Tibial nerve (tissue), 4 donors: ENCODE measurements around the gene FCN1. TPM values are rescaled to one million over a fixed set of nuclear protein-coding genes. Genes with fewer than 3 reads are reported as not detected.
A peak's percentile ranks its signal among the peaks of the same experiment; 100 is the strongest.

Experiments used
- DNase-seq, 2 donors: peaks; one replicate each; pipeline ENCODE4 v3.0.0-alpha.2; 2019; ENCODE audit warnings: low spot score in 2 of 2
- H3K27ac ChIP-seq, 4 donors: fragments of 200-600 bp; sonication (generic) in 3 of 4; one replicate each; pipeline ENCODE4 v1.5.1; 2017 to 2019; ENCODE audit warnings: mild to moderate bottlenecking in 1 of 4
- H3K27me3 ChIP-seq, 2 donors: fragments of 200-600 bp; sonication (generic) in 1 of 2; one replicate each; pipeline versions ENCODE4 v1.5.1 to v1.6.0; 2017 to 2019
- H3K36me3 ChIP-seq, 3 donors: fragments of 200-600 bp; sonication (generic); one replicate each; pipeline ENCODE4 v1.5.1; 2018 to 2019
- H3K4me1 ChIP-seq, 4 donors: fragments of 200-600 bp; sonication (generic) in 3 of 4; one replicate each; pipeline ENCODE4 v1.5.1; 2017 to 2019
- H3K4me3 ChIP-seq, 4 donors: fragments of 200-600 bp; sonication (generic) in 3 of 4; one replicate each; pipeline ENCODE4 v1.5.1; 2017 to 2019; ENCODE audit warnings: mild to moderate bottlenecking in 1 of 4, moderate library complexity in 1 of 4
- H3K9me3 ChIP-seq, 4 donors: fragments of 200-600 bp; sonication (generic) in 3 of 4; one replicate each; pipeline ENCODE4 v1.5.1; 2017 to 2019
- CTCF ChIP-seq, 5 experiments: fragments of 200-600 bp in 3 of 5; fragments of 450-650 bp in 2 of 5; sonication (generic) in 3 of 5; IDR thresholded peaks; one replicate each; pipeline ENCODE4 v1.5.1; 2016 to 2019; ENCODE audit warnings: antibody characterized with exemption in 5 of 5, mild to moderate bottlenecking in 3 of 5, moderate library complexity in 2 of 5
- EP300 ChIP-seq, 2 donors: sonication (generic); formaldehyde crosslinking; IDR thresholded peaks; one replicate each; pipeline ENCODE4 v1.6.1; 2017; ENCODE audit warnings: antibody characterized with exemption in 2 of 2, mild to moderate bottlenecking in 1 of 2
- POLR2A ChIP-seq, 2 donors: fragments of 450-650 bp; IDR thresholded peaks; one replicate each; pipeline ENCODE4 v1.6.1; 2017; ENCODE audit warnings: antibody characterized with exemption in 2 of 2, mild to moderate bottlenecking in 2 of 2, moderate library complexity in 2 of 2
- WGBS, 2 donors: methylation state at CpG; one replicate each; pipeline ENCODE4 v1.1.5; 2018; 5-methylcytosine and 5-hydroxymethylcytosine counted together
- total RNA-seq, 4 donors: library from RNA; depleted of rRNA; stranded (reverse); fragments of >200 nt; gene quantifications; one replicate each; pipeline ENCODE4 v1.1.0, GENCODE V29; 2016

FCN1 gene
- total RNA-seq, 4 donors from 2014 or later, result under 0.01 to 2.9 (median 0.96) TPM

- no peaks in the 10 kb centered on the region for H3K9me3 ChIP-seq
Measured at GRCh38 chr9:134929193-134930158, 11.8 kb upstream of the FCN1 start.

GRCh38 chr9:134928436-134929192, 10.9 kb upstream of the FCN1 start:
- no peak overlapping the region for H3K4me3 ChIP-seq
- H3K4me1 ChIP-seq, result peaks cover 0 to 7% (median 0%) of the 10 kb centered on the region in 4 donors
- no peak overlapping the region for H3K27ac ChIP-seq
- no peaks in the 10 kb centered on the region for H3K9me3 ChIP-seq
- 67 to 69% methylated on average over 14 to 15 of the region's 15 CpGs for WGBS, 2 donors
- no peaks in the 10 kb centered on the region for H3K36me3 ChIP-seq
- no peak for DNase-seq
- peaks cover 0 to 12% of the 10 kb centered on the region in 2 donors for H3K27me3 ChIP-seq
- no peak for TF ChIP-seq POLR2A (IDR thresholded peaks at IDR 0.05)
- no peak for TF ChIP-seq CTCF (IDR thresholded peaks at IDR 0.05)
- TF ChIP-seq EP300 (IDR thresholded peaks at IDR 0.05), result no peak

More at GRCh38 chr9:134929193-134930158, 11.8 kb upstream of the FCN1 start:
- peak in 1 of 2 donors; percentile 28 for DNase-seq
- TF ChIP-seq POLR2A (IDR thresholded peaks at IDR 0.05), result no peak
- peak in 1 of 2 donors; percentile 68 for TF ChIP-seq EP300 (IDR thresholded peaks at IDR 0.05)
- WGBS, 2 donors, result 71 to 72% methylated on average over 12 to 13 of the region's 13 CpGs
- no peaks in the 10 kb centered on the region for H3K36me3 ChIP-seq
- peaks cover 0 to 20% of the 10 kb centered on the region in 2 donors for H3K27me3 ChIP-seq
- H3K27ac ChIP-seq, result no peak overlapping the region
- peaks cover 0 to 7% (median 0%) of the 10 kb centered on the region in 4 donors for H3K4me1 ChIP-seq
- no peak overlapping the region for H3K4me3 ChIP-seq

GRCh38 chr9:134925011-134925511, 7.3 kb upstream of the FCN1 start:
- no peak overlapping the region for H3K4me3 ChIP-seq
- no peak for TF ChIP-seq POLR2A (IDR thresholded peaks at IDR 0.05)
- no peak for TF ChIP-seq EP300 (IDR thresholded peaks at IDR 0.05)
- no peak for TF ChIP-seq CTCF (IDR thresholded peaks at IDR 0.05)
- no peaks in the 10 kb centered on the region for H3K36me3 ChIP-seq
- WGBS, 2 donors, result 83 to 88% methylated on average over 7 of the region's 7 CpGs
- no peaks in the 10 kb centered on the region for H3K27me3 ChIP-seq
- peaks cover 0 to 7% (median 0%) of the 10 kb centered on the region in 4 donors for H3K4me1 ChIP-seq
- peaks cover 0 to 6% (median under 1%) of the 10 kb centered on the region in 4 donors for H3K9me3 ChIP-seq
- DNase-seq, result no peak
- no peak overlapping the region for H3K27ac ChIP-seq

GRCh38 chr9:134923466-134923865, 5.8 kb upstream of the FCN1 start:
- Histone ChIP-seq H3K4me3 (no peak overlapping the region), H3K27ac (no peak overlapping the region), H3K27me3 (no peaks in the 10 kb centered on the region), H3K9me3 (peaks cover 0 to 22% (median 5%) of the 10 kb centered on the region in 4 donors), H3K36me3 (no peaks in the 10 kb centered on the region), H3K4me1 (peaks cover 0 to under 1% (median 0%) of the 10 kb centered on the region in 4 donors)
- TF ChIP-seq POLR2A (IDR thresholded peaks at IDR 0.05) (no peak), CTCF (IDR thresholded peaks at IDR 0.05) (no peak), EP300 (IDR thresholded peaks at IDR 0.05) (no peak)
- 85 to 97% methylated on average over 3 to 7 of the region's 7 CpGs for WGBS, 2 donors
- DNase-seq, result peak in 1 of 2 donors; percentile 1

GRCh38 chr9:134922932-134923240, 5.2 kb upstream of the FCN1 start:
- TF ChIP-seq CTCF (IDR thresholded peaks at IDR 0.05) (no peak), POLR2A (IDR thresholded peaks at IDR 0.05) (no peak), EP300 (IDR thresholded peaks at IDR 0.05) (no peak)
- Histone ChIP-seq H3K27ac (no peak overlapping the region), H3K4me3 (no peak overlapping the region), H3K36me3 (no peaks in the 10 kb centered on the region), H3K9me3 (peaks cover 0 to 23% (median 5%) of the 10 kb centered on the region in 4 donors), H3K4me1 (no peaks in the 10 kb centered on the region), H3K27me3 (no peaks in the 10 kb centered on the region)
- DNase-seq, result no peak
- WGBS, 2 donors, result 74% methylated on average over 9 of the region's 9 CpGs
